Endometrial microvascular endothelial cells (primary cell): Measurements from ENCODE around the gene GDF9. TPM values are rescaled to one million over a fixed set of nuclear protein-coding genes. Genes with fewer than 3 reads are reported as not detected.

Experiments
- in situ Hi-C: cut with HindIII; loops from 2 replicates; pipeline ENCODE4 v1.10.0; 2017; ENCODE audit warnings: low sequenced_read_pairs, low pct_unique_long_range_greater_than_20kb; ENCODE audit errors: inconsistent ontology term
- total RNA-seq: library from RNA; depleted of rRNA; stranded (reverse); fragments of >200 nt; gene quantifications from one replicate; pipeline ENCODE4 v1.2.3, GENCODE V29; 2015; ENCODE audit errors: inconsistent ontology term

Gene GDF9
- total RNA-seq, 1 donor from 2014 or later: 1.3 TPM

DNA sequence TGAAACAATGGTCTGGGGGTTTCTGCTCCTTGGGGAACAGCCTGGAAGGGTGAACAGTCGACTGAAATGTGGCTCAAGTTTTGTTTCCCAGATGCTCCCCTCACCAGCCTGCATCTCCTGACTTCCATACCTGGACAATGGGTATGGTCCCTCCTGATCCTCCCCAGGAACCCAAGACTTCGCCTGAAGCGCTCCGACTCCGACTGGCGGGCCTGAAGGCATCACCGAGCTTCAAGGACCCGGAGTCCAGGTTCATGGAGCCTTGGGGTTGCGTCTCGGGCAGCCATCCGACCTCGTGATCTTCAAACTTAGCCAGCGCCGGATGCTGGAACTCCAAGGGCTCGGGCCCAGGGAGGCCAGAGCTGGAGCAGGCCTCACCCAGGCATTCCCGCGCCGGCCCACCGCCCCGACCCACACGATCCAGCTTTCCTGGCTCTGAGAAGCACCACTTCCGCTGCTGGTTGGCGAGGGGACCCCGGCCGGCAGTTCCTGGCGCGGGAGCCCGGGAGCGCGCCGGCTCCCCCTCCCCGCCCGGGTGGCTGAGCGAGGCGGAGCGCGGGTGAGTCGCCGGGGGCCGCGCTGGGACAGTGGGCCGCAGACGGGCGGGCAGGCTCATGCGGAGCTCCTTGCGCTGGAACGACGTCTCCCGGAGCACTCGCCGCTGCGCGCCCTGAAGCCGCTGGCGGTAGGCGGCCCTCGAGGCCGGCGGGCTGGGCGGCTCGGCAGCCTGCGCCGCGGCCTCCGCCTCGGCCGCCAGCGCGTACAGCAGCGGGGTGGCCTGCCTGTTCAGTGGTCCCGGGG lies 41.0 kb downstream of the GDF9 start:
- in situ Hi-C loops: no loop called here

DNA sequence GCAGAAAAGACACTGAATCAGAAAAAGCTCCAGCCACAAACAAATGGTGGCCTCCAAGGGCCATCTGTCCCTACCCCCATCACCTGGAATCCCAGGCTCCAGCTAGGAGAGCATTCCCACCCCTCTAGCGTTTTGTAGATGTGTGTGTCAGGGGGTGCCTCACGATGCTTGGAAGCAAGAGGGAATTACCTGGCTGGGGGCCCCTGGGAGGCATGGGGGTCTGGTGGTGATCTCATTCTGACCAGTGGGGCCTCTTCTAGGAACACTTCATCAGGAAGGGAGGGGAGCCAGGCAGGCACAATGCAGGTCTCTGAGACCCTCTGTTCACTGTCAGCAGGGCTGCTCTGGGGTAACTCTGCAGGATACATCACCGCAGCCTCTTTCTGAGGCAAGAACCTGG lies 41.8 kb downstream of the GDF9 start:
- in situ Hi-C loops: no loop called here

DNA sequence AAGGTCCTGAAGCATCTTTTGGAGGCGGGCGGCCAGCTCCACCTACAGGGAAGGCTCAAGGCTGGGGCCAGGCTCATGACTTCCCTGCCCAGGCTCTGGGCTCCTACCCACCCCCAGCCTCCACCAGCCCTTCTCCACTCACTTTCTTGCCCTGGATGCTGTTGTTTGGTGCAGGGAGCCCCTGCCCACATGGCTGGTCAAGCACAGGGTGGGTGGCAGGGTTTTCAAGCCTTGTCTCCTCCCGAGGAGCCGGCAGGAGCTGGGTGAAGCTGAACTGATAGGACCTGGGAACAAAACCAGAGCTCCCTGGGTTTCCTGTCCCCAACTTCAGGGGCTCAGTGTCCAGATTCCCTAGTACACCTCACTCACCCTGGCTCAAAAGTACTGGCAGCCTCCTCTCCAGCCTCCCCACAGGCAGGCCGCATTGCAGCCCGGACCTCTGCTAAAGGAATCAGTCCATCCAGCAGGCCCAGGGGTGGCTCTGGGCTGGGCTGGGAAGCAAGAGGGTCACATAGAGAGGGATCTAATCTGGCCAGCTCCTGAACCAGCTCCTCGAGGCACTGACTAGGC lies 42.7 kb downstream of the GDF9 start:
- in situ Hi-C loops: no loop called here

DNA sequence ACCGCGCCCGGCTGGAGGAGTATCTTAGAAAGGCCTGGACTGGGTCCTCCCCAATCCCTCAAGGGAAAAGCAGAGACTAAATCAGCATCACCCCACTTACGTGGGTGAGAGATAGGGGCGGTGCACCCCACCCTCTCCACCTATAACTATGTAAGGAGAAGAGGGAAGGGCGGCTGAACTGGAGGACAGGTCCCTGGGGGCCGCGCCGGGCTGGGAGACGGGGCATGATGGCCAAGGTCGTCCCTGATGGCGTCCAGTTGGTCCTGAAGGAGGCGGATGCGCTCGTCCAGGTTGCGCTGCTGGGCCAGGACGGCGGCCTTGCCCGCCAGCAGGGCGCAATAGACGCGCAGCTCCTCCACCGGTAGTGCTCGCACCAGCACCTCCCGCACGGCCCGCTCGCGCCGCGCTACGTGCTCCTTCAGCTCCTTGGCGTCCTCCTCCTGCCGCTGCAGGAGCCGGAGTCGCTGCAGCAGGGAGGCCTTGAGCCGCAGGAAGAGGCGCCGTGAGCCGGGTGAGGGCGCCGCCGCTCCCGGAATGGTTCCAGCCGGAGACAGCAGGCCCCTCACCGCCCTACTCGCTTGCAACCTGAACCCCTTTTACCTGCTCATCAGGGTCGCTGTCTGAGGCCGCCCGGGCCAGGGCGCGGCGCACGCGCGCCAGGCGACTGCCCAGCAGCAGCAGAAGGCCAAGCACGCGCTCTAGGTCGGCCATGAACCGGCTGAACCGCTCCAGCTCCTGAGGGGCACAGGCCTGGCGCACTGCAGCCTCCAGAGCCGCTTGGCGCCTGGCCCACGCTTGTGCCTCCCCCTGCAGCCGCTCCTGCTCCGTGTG lies 43.4 kb downstream of the GDF9 start:
- in situ Hi-C loops: no loop called here

DNA sequence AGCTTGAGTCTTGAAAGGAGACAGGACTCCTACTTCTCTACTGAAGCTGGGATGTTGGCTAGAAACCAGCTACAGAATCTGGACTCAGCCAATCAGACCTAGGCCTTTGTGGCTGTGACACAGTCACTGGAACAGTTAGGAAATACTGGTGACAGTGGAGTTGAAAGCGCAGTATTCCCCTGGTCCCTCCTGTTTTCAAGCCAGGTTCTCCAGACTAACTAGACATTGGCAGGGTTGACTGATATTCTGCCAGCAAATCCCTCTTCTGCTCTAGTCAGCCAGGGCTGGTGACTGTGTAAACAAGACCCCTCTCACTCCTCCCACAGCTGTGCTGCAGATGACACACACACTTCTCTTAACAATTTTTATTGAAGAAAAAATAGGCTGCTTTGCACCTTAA lies 44.5 kb downstream of the GDF9 start:
- in situ Hi-C loops: no loop called here

DNA sequence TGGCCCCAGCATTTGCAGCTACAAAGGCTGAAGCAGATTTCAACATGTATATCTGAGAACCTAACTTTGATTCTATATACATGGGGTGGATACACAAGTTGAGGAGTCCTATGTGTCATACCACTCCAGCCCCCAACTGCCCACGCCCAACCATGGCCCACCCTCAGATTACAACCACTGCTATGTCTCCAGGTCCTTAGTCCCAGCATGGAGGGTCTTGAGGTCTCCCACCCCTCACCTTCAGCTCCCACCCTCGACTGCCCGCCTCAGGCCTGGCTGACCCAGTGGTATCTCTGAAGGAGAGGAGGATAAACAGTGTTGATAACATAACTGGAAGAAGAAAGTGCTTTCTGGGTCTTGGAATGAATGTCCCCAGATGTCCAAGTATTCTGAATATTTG lies 44.9 kb downstream of the GDF9 start:
- in situ Hi-C loops: no loop called here

DNA sequence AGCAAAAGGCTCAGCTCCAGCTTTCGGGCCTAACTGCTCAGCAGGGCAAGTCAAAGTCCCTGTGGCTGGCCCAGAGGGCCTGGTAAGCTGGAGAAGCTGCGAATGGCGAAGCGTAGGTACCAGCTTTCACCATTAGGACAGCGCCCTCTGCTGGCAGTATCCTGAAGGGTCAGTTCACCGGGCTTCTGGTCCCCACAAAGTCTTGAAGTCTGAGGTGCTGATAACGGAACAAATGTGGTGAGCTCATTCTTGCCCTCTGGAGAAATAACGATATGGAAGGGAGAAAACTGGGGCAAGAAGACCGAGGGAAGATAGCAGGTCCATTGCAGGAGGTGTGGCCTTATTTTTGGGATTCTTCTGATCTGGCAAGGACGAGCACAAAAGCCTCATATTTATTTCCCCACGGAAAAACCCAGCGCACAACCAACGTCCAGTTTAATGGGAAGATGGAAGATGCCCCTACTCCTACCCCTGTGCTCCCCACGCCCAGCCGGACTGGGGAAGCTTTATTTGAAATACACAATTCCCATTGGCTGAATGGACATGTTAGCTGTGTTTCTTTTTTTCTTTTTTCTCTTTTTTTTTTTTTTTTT lies 46.0 kb downstream of the GDF9 start:
- in situ Hi-C loops: no loop called here

DNA sequence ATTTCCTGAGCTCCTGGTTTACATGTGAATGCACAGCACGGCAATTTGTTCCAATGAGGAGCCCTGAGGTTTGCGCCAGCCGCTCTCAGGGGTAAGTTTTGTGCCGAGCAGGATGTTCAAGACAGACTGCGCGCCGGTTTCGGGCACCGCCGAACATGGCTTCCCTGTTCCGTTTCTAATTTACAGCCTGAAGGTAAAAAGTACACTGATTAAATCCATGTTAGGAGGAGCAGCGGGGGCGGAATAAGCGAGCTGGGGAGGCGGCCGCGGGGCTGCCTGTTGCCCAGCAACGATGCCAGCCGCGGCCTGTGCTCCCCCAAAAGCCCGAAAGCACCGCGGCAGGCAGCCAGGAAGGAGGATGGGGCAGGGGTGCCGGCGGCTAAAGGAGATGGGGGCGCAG lies 46.8 kb downstream of the GDF9 start:
- in situ Hi-C loops: no loop called here

DNA sequence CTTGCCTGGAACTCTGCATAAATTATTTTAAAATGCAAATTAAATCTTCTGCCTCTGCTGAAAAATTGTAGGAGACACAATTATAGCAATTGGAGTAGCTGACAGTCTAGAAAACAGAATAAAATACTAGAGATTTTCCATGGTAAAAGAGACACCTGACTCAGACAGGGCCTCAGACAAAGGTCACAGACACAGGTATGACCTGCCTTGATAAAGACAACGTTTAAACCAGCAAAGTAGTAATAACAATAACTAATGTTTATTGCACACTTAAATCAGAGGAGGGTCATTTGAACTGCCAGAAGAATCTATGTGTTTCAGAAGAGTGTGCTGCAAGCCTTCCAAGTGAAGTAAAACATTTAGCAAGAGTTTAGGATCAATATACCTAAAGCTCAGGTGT lies 49.3 kb downstream of the GDF9 start:
- in situ Hi-C loops: no loop called here

DNA sequence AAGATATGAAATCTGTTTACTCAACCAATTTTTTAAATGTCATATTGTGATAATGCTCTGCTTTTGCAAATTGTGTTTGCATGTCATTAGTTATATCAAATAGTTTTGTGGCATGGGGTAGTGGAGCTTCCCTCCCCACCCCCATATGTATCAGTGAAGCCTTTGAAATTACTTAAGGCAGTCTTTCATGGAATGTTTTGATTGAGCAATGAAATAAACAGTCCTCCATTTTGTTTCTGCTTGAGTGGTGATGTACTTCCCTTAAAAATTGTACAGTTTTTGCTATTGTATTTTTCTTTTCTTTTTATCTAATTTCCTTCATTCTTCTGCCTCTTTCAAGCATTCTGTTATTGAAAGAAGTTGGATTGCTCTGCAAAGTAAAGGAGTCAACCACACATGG lies 49.7 kb downstream of the GDF9 start:
- in situ Hi-C loops: no loop called here

DNA sequence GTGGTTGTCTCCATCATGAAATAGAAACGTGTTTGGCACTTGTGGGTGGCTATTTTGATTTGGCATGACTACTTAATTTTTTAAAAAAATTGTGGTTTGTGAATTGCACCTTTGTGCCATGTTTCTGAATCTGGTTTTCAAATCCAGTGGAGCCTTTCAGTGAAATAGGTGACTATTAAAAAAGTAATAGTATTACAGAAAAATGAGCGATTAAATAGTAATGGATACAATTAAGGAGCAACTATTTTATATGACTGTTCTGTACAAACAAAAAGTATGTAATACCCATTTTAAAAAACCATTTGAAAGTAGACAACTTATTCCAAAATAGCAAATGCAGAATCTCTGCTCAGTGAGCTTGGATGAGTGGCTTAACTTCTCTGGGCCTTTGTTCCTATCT lies 50.2 kb downstream of the GDF9 start:
- in situ Hi-C loops: no loop called here

DNA sequence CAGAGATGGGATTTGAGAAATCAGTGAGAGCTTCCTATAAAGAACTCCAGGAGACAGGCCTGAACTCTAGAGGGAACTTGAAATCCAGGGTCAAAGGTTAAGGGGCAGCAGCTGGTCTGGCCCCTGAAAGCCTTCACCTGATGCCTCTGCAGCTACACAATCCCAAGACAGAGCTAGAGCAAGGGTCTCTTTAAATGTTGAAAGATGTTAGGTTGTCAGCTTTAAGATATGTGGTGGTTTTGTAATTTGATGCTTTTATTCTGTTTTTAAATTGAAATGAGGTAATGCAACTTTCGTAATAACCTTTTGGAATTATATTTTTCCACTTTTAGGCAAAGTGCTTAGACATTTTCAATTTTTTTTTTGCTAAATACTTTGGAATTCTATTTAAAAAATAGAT lies 50.8 kb downstream of the GDF9 start:
- in situ Hi-C loops: no loop called here

DNA sequence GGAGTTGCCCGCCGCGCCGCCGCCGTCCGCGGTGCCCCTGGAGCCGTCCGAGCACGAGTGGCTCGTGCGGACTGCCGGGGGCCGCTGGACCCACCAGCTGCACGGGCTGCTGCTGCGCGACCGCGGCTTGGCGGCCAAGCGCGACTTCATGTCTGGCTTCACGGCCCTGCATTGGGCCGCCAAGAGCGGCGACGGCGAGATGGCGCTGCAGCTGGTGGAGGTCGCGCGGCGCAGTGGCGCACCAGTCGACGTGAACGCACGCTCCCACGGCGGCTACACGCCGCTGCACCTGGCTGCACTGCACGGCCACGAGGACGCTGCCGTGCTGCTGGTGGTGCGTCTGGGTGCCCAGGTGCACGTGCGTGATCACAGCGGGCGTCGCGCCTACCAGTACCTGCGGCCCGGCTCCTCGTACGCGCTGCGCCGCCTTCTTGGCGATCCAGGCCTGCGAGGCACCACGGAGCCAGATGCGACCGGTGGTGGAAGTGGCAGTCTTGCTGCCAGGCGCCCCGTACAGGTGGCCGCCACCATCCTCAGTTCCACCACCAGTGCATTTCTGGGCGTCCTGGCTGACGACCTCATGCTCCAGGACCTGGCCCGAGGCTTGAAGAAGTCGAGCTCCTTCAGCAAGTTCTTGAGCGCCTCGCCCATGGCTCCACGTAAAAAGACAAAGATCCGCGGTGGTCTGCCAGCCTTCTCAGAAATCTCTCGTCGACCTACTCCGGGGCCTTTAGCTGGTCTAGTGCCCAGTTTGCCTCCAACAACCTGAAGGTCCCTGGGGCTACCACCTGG lies 51.6 kb downstream of the GDF9 start:
- in situ Hi-C loops: no loop called here

DNA sequence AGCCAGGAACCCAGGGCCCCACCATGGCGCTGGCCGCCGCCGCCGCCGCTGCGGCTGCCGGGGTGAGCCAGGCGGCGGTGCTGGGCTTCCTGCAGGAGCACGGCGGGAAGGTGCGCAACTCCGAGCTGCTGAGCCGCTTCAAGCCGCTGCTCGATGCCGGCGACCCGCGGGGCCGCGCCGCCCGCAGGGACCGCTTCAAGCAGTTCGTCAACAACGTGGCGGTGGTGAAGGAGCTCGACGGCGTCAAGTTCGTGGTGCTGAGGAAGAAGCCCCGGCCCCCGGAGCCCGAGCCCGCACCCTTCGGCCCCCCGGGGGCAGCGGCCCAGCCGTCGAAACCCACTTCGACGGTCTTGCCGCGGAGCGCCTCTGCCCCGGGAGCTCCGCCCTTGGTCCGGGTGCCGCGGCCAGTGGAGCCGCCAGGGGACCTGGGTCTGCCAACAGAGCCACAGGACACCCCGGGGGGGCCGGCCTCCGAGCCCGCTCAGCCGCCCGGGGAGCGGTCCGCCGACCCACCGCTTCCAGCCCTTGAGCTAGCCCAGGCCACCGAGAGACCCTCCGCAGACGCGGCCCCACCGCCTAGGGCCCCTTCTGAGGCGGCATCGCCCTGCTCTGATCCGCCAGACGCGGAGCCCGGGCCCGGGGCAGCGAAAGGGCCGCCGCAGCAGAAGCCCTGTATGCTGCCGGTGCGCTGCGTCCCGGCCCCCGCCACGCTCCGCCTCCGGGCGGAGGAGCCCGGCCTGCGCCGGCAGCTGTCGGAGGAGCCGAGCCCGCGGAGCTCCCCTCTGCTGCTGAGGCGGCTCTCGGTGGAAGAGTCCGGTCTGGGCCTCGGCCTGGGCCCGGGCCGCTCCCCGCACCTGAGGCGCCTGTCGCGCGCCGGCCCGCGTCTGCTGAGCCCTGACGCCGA lies 52.4 kb downstream of the GDF9 start:
- in situ Hi-C loops: no loop called here

DNA sequence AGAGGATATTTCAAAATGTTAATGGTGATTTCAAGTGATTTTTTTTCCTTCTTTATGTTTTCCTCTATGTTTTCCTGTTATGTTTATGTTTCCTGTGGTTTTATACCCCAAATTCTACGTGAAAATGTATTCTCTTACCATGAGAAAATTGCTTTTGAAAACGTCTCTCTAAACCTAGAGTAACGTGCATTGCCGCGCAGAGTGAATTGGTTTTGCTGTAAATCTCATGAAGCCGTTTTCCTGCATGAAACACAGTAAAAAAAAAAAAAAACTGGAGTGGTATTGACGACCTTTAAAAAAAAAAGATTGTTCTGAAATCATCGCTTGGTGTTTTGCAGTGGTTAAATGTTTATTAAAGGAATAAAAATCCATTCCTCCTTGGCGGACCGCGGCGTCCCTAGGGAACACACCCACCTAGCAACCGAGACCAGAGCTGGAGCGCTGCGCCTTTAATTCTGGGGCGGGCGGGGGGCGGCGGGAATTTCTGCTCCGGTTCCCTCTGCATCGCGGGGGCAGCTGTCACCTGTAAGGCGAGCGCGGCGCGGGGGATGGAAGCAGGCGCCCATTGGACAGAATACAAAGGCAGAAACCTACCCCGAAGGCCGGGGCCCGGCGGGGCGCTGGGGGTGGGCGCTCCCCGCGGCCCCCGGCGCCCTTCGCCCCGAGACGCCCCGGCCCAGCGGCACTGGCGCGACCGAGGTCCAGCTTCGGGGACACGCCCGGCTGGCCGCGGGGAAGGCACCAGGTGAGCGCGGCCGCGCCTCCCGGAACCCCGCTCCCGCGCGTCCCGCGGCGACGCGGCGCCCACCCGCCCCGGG lies 53.3 kb downstream of the GDF9 start, which contains the start of gene SOWAHA:
Gene SOWAHA (plus strand): TSS at position 522 of the 818 bp plus-strand sequence. CDS start 320 bp downstream, outside the sequence.
- in situ Hi-C loops: no loop called here

DNA sequence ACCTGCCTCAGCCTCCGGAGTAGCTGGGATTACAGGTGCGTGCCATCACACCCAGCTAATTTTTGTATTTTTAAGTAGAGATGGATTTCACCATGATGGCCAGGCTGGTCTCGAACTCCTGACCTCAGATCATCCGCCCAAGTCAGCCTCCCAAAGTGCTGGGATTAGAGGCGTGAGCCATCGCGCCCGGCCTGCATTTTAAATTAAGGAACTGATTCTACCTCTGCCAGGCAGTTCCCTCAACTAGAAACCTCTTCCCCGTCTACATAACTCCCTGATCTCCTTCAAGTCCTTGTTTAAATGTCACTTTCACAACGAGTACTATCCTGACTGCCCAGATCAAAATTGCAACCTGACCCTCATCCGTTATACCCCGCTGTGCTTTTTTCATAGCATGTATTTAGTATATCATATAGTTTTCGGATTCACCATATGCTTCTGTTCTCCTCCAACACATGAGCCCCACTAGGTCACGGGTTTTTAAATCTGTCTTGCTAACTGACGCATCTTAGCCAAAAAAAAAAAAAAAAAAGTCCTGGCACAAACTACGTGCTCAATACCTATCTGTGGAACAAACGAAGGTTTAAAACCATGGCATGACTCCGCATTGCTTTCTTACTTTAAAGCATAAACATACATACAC lies 54.0 kb downstream of the GDF9 start:
- in situ Hi-C loops: no loop called here
